Measurements from ENCODE around the gene HSD11B1.

DNA sequence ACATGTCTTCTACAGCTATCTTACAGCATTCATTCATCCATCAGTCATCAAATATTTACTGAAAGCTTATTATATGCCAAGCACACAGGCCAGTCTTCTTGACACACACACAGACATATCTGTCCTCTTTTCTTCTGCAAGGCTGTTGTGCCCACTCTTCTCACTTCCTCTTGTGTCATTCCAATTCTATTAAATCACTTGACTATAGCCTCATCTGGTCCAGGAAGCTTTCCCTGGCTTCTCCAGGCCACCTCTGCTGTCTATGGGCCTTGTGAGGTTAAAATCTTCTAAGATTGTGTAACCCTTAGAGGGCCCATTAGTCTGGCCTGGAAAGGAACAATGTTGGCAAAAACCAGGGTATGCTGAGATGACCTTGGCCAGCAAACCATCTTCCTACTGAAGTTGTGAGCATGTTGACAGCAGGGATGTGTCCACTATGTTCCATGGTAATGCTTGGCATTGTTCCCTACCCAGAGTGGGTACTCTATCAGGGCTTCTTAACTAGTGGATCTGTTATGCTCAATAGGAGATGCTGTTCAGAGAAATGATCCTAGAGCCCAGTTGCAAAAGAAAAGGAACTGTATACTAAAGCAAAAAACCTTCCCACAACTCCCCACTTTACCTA lies 56.5 kb downstream of the HSD11B1 start:
- TF ChIP-seq POLR2AphosphoS5 (IDR thresholded peaks at IDR 0.05; ENCODE audit: low read depth, low read length), result no peak
- TF ChIP-seq, protein P1, sequence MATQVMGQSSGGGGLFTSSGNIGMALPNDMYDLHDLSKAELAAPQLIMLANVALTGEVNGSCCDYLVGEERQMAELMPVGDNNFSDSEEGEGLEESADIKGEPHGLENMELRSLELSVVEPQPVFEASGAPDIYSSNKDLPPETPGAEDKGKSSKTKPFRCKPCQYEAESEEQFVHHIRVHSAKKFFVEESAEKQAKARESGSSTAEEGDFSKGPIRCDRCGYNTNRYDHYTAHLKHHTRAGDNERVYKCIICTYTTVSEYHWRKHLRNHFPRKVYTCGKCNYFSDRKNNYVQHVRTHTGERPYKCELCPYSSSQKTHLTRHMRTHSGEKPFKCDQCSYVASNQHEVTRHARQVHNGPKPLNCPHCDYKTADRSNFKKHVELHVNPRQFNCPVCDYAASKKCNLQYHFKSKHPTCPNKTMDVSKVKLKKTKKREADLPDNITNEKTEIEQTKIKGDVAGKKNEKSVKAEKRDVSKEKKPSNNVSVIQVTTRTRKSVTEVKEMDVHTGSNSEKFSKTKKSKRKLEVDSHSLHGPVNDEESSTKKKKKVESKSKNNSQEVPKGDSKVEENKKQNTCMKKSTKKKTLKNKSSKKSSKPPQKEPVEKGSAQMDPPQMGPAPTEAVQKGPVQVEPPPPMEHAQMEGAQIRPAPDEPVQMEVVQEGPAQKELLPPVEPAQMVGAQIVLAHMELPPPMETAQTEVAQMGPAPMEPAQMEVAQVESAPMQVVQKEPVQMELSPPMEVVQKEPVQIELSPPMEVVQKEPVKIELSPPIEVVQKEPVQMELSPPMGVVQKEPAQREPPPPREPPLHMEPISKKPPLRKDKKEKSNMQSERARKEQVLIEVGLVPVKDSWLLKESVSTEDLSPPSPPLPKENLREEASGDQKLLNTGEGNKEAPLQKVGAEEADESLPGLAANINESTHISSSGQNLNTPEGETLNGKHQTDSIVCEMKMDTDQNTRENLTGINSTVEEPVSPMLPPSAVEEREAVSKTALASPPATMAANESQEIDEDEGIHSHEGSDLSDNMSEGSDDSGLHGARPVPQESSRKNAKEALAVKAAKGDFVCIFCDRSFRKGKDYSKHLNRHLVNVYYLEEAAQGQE (IDR thresholded peaks at IDR 0.05; ENCODE audit: insufficient read depth in 1 of 2, low read depth in 2 of 2, low read length in 2 of 2), result no peak
